OCI-LY1 (cell line): ENCODE data around the gene PLEKHA4.

Experiments
- H2AFZ ChIP-seq: fragments of 200-600 bp; sonication (generic), shearing (Covaris generic); 2 replicates; pipeline ENCODE4 v1.6.0; 2014; ENCODE audit warnings: antibody characterized with exemption, mild to moderate bottlenecking, low read length
- H3F3A ChIP-seq: fragments of 200-600 bp; sonication (generic), shearing (Covaris generic); 2 replicates; pipeline ENCODE4 v1.6.0; 2014; ENCODE audit warnings: mild to moderate bottlenecking, antibody characterized with exemption, low read length, moderate library complexity; ENCODE audit not compliant: insufficient read depth
- H3K27ac ChIP-seq: fragments of 200-600 bp; sonication (generic); 2 replicates; pipeline ENCODE4 v1.5.1; 2014; ENCODE audit warnings: low read length, mixed run types, mild to moderate bottlenecking, low read depth; ENCODE audit not compliant: poor library complexity, severe bottlenecking
- H3K27me3 ChIP-seq: fragments of 200-600 bp; sonication (generic); 2 replicates; pipeline ENCODE4 v1.6.0; 2014; ENCODE audit warnings: antibody characterized with exemption, mild to moderate bottlenecking, low read length, moderate library complexity; ENCODE audit not compliant: insufficient read depth
- H3K36me3 ChIP-seq: fragments of 200-600 bp; sonication (generic); 2 replicates; pipeline ENCODE4 v1.6.1; 2014; ENCODE audit warnings: mild to moderate bottlenecking, antibody characterized with exemption, low read length, moderate library complexity, mixed read lengths; ENCODE audit not compliant: insufficient read depth
- H3K4me1 ChIP-seq: fragments of 200-600 bp; sonication (generic); 2 replicates; pipeline ENCODE4 v1.5.1; 2014; ENCODE audit warnings: mild to moderate bottlenecking, low read length, moderate library complexity; ENCODE audit not compliant: insufficient read depth, severe bottlenecking
- H3K4me2 ChIP-seq: fragments of 200-600 bp; sonication (generic), shearing (Covaris generic); 2 replicates; pipeline ENCODE4 v1.6.1; 2014; ENCODE audit warnings: low read length
- H3K4me3 ChIP-seq: fragments of 200-600 bp; sonication (generic); 2 replicates; pipeline ENCODE4 v1.5.1; 2014; ENCODE audit warnings: low read length, low read depth, mild to moderate bottlenecking, mixed read lengths; ENCODE audit not compliant: poor library complexity, severe bottlenecking
- H3K79me2 ChIP-seq: fragments of 200-600 bp; shearing (Covaris generic); 2 replicates; pipeline ENCODE4 v1.6.1; 2016; ENCODE audit warnings: mixed run types, low read length, mixed read lengths; ENCODE audit not compliant: insufficient read depth
- H3K9ac ChIP-seq: fragments of 200-600 bp; sonication (generic), shearing (Covaris generic); 2 replicates; pipeline ENCODE4 v1.6.1; 2014; ENCODE audit warnings: mild to moderate bottlenecking, low read length, mixed read lengths
- H3K9me2 ChIP-seq: fragments of 200-600 bp; sonication (generic), shearing (Covaris generic); 2 replicates; pipeline ENCODE4 v1.6.1; 2014; ENCODE audit warnings: low read depth, mild to moderate bottlenecking, low read length, mixed read lengths
- H3K9me3 ChIP-seq: fragments of 200-600 bp; shearing (Covaris generic); 2 replicates; pipeline ENCODE4 v1.6.1; 2014; ENCODE audit warnings: low read length, mixed read lengths
- H4K20me1 ChIP-seq: fragments of 200-600 bp; sonication (generic), shearing (Covaris generic); 2 replicates; pipeline ENCODE4 v1.6.0; 2016; ENCODE audit warnings: mild to moderate bottlenecking, low read length; ENCODE audit not compliant: insufficient read depth
- CTCF ChIP-seq: fragments of 200-600 bp; sonication (generic), shearing (Covaris generic); IDR thresholded peaks from 2 replicates; pipeline ENCODE4 v1.5.1; 2017; ENCODE audit warnings: mild to moderate bottlenecking, antibody characterized with exemption, low read length, moderate library complexity, mixed read lengths
- EZH2 ChIP-seq: fragments of 200-600 bp; sonication (generic), shearing (Covaris generic); IDR thresholded peaks from 2 replicates; pipeline ENCODE4 v1.8.0; 2017; ENCODE audit warnings: borderline replicate concordance, mixed run types, mild to moderate bottlenecking, antibody characterized with exemption, low read length, moderate library complexity, mixed read lengths

PLEKHA4 gene

GRCh38 chr19:48806818-48807589, 61.4 kb downstream of the PLEKHA4 start:
- Histone ChIP-seq H4K20me1 (no peaks in the 10 kb centered on the region), H3K4me3 (no peak overlapping the region), H3K27me3 (no peaks in the 10 kb centered on the region), H3K9me2 (no peaks in the 10 kb centered on the region), H3K79me2 (no peaks in the 10 kb centered on the region), H3K9me3 (no peaks in the 10 kb centered on the region), H3K4me1 (peaks cover 14% of the 10 kb centered on the region), H3K9ac (no peak overlapping the region), H3K27ac (no peak overlapping the region), H3K36me3 (peaks cover 8% of the 10 kb centered on the region; the same call in 1 of the 2 replicates), H3F3A (no peaks in the 10 kb centered on the region), H3K4me2 (no peak overlapping the region), H2AFZ (no peak overlapping the region)
- TF ChIP-seq EZH2 (no peak), CTCF (no peak)

- no peaks in the 10 kb centered on the region for H3F3A ChIP-seq
- H3K36me3 ChIP-seq: peaks cover 8% of the 10 kb centered on the region; the same call in 1 of the 2 replicates
- H3K4me3 ChIP-seq: no peak overlapping the region
- TF ChIP-seq EZH2: no peak
- no peak for TF ChIP-seq CTCF
- H3K9me3 ChIP-seq: no peaks in the 10 kb centered on the region
- H2AFZ ChIP-seq: no peak overlapping the region
- H3K27ac ChIP-seq: no peak overlapping the region
- no peak overlapping the region for H3K9ac ChIP-seq
- H3K27me3 ChIP-seq: no peaks in the 10 kb centered on the region
- H3K9me2 ChIP-seq: no peaks in the 10 kb centered on the region
- H3K4me2 ChIP-seq: no peak overlapping the region
- peaks cover 12% of the 10 kb centered on the region for H3K4me1 ChIP-seq
- H3K79me2 ChIP-seq: no peaks in the 10 kb centered on the region
- H4K20me1 ChIP-seq: no peaks in the 10 kb centered on the region
Observed at GRCh38 chr19:48806518-48806817, 61.9 kb downstream of the PLEKHA4 start.

GRCh38 chr19:48805452-48805851, 63.0 kb downstream of the PLEKHA4 start:
- Histone ChIP-seq H2AFZ (no peak overlapping the region), H3K27ac (no peak overlapping the region), H3K79me2 (no peaks in the 10 kb centered on the region), H3K9me3 (no peaks in the 10 kb centered on the region), H3K27me3 (no peaks in the 10 kb centered on the region), H3F3A (no peaks in the 10 kb centered on the region), H3K4me1 (peaks cover 12% of the 10 kb centered on the region), H3K36me3 (peaks cover 8% of the 10 kb centered on the region; the same call in 1 of the 2 replicates), H3K4me3 (no peak overlapping the region), H3K4me2 (no peak overlapping the region), H3K9ac (no peak overlapping the region), H4K20me1 (no peaks in the 10 kb centered on the region), H3K9me2 (no peaks in the 10 kb centered on the region)
- TF ChIP-seq EZH2: no peak
- TF ChIP-seq CTCF: no peak
